ENCODE data around the gene CNTN6.

The CNTN6 gene

GRCh38 chr3:1164101-1164500 lies 71.3 kb downstream of the CNTN6 start:
- no peak for TF ChIP-seq CEBPB (IDR thresholded peaks at IDR 0.05)
- TF ChIP-seq RAD21 (IDR thresholded peaks at IDR 0.05; ENCODE audit: low read depth): no peak
- TF ChIP-seq YY1 (IDR thresholded peaks at IDR 0.05; ENCODE audit: low read depth): no peak
- TF ChIP-seq CREB1 (IDR thresholded peaks at IDR 0.05; ENCODE audit: low read depth): no peak
- no peak for TF ChIP-seq USF1 (IDR thresholded peaks at IDR 0.05)
- TF ChIP-seq ZBTB7A (IDR thresholded peaks at IDR 0.05; ENCODE audit: low read depth): no peak
- no peak for TF ChIP-seq TAF1 (IDR thresholded peaks at IDR 0.05; ENCODE audit: low read depth)
- TF ChIP-seq FOXM1 (IDR thresholded peaks at IDR 0.05; ENCODE audit: borderline replicate concordance, low read depth): no peak
- TF ChIP-seq EGR1 (IDR thresholded peaks at IDR 0.05): no peak
- no peak for TF ChIP-seq MAX (IDR thresholded peaks at IDR 0.05)
- TF ChIP-seq TEAD4 (IDR thresholded peaks at IDR 0.05): no peak
- no peak for TF ChIP-seq NFIC (IDR thresholded peaks at IDR 0.05)
- TF ChIP-seq EP300 (IDR thresholded peaks at IDR 0.05; ENCODE audit: borderline replicate concordance): no peak
- TF ChIP-seq REST (IDR thresholded peaks at IDR 0.05; ENCODE audit: low read depth): no peak
- no peak for TF ChIP-seq TCF12 (IDR thresholded peaks at IDR 0.05; ENCODE audit: low read depth)

GRCh38 chr3:1171320-1171719 lies 78.5 kb downstream of the CNTN6 start:
- no peak for TF ChIP-seq YY1 (IDR thresholded peaks at IDR 0.05; ENCODE audit: low read depth)
- no peak for TF ChIP-seq USF1 (IDR thresholded peaks at IDR 0.05)

- TF ChIP-seq TEAD4 (IDR thresholded peaks at IDR 0.05) (no peak), CREB1 (IDR thresholded peaks at IDR 0.05; ENCODE audit: low read depth) (no peak), ZBTB7A (IDR thresholded peaks at IDR 0.05; ENCODE audit: low read depth) (no peak), CEBPB (IDR thresholded peaks at IDR 0.05) (no peak), REST (IDR thresholded peaks at IDR 0.05; ENCODE audit: low read depth) (no peak), FOXM1 (IDR thresholded peaks at IDR 0.05; ENCODE audit: borderline replicate concordance, low read depth) (no peak), TCF12 (IDR thresholded peaks at IDR 0.05; ENCODE audit: low read depth) (no peak), EGR1 (IDR thresholded peaks at IDR 0.05) (no peak), TAF1 (IDR thresholded peaks at IDR 0.05; ENCODE audit: low read depth) (no peak), NFIC (IDR thresholded peaks at IDR 0.05) (no peak), EP300 (IDR thresholded peaks at IDR 0.05; ENCODE audit: borderline replicate concordance) (no peak), YY1 (IDR thresholded peaks at IDR 0.05; ENCODE audit: low read depth) (no peak), RAD21 (IDR thresholded peaks at IDR 0.05; ENCODE audit: low read depth) (no peak), USF1 (IDR thresholded peaks at IDR 0.05) (no peak), MAX (IDR thresholded peaks at IDR 0.05) (no peak)
Observed at GRCh38 chr3:1172644-1173043, 79.8 kb downstream of the CNTN6 start.

GRCh38 chr3:1179146-1179545 lies 86.3 kb downstream of the CNTN6 start:
- TF ChIP-seq ZBTB7A (IDR thresholded peaks at IDR 0.05; ENCODE audit: low read depth): no peak
- TF ChIP-seq MAX (IDR thresholded peaks at IDR 0.05): no peak
- no peak for TF ChIP-seq EP300 (IDR thresholded peaks at IDR 0.05; ENCODE audit: borderline replicate concordance)
- no peak for TF ChIP-seq TEAD4 (IDR thresholded peaks at IDR 0.05)
- TF ChIP-seq FOXM1 (IDR thresholded peaks at IDR 0.05; ENCODE audit: borderline replicate concordance, low read depth): no peak
- no peak for TF ChIP-seq EGR1 (IDR thresholded peaks at IDR 0.05)
- no peak for TF ChIP-seq CEBPB (IDR thresholded peaks at IDR 0.05)
- no peak for TF ChIP-seq REST (IDR thresholded peaks at IDR 0.05; ENCODE audit: low read depth)
- TF ChIP-seq TCF12 (IDR thresholded peaks at IDR 0.05; ENCODE audit: low read depth): no peak
- TF ChIP-seq NFIC (IDR thresholded peaks at IDR 0.05): no peak
